ENCODE results near the gene ERN1.

Gene ERN1

DNA sequence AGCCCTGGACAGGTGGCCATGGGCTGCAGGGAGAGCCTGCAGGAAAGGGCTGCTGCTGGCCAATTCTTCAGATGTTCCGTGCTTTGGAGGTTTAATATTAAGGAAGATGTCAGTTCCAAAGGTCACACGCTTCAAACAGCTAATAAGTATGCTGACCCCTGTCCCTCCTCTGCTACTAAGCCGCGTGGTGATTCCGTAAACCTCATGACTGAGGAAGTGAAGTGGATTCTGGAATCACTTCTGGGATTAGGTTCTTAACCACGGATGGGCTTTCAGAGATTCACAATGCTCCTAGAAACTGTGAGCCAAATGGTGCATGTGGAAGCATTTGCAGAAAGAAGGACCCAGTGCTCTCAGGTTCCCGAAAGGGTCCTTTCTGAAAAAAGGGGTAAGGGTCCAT lies 28.5 kb upstream of the ERN1 start:
- H3K4me3 ChIP-seq (ENCODE audit: low read length in 2 of 2): no peak overlapping the region
- H3K79me1 ChIP-seq (ENCODE audit: low read depth, low read length): no peaks in the 10 kb centered on the region
- peaks cover 0 to 13% of the 10 kb centered on the region in 2 donors for H3K36me3 ChIP-seq (replicated peaks in 1 of 2; ENCODE audit: control insufficient read depth in 2 of 2, insufficient read depth in 2 of 2, low read length in 2 of 2)
- peaks cover 11 to 14% of the 10 kb centered on the region in 2 donors for H3K4me1 ChIP-seq (ENCODE audit: control insufficient read depth in 2 of 2, insufficient read depth in 1 of 2, low read depth in 1 of 2, low read length in 2 of 2)
- H3K18ac ChIP-seq (ENCODE audit: low read length): no peak overlapping the region
- no peak overlapping the region for H2AK5ac ChIP-seq (ENCODE audit: low read depth, low read length)
- no peak overlapping the region for H2BK12ac ChIP-seq (ENCODE audit: low read length)
- no CpG with 5 or more reads among the region's 7 CpGs for WGBS, 2 donors (ENCODE audit: extremely low coverage in 2 of 2, insufficient read length in 2 of 2, insufficient replicate concordance in 1 of 2)
- H4K8ac ChIP-seq (ENCODE audit: low read depth, low read length): no peak overlapping the region
- H2BK120ac ChIP-seq (ENCODE audit: low read depth, low read length): no peak overlapping the region
- H3K4ac ChIP-seq (ENCODE audit: low read length): no peak overlapping the region
- no peak overlapping the region for H3K9ac ChIP-seq (ENCODE audit: low read depth, low read length, poor library complexity)
- H2BK5ac ChIP-seq (ENCODE audit: low read length): no peak overlapping the region
- no peak overlapping the region for H3K23ac ChIP-seq (ENCODE audit: low read depth, low read length, poor library complexity)
- no peaks in the 10 kb centered on the region for H3K27me3 ChIP-seq (ENCODE audit: control insufficient read depth in 3 of 3, insufficient read depth in 3 of 3, low read depth in 1 of 3, low read length in 3 of 3)
- no peak overlapping the region for H3K4me2 ChIP-seq (ENCODE audit: insufficient read depth, low read length, poor library complexity, severe bottlenecking)
- no peak for DNase-seq (ENCODE audit: low spot score)
- no peak overlapping the region for H3K27ac ChIP-seq (replicated peaks; ENCODE audit: low read length)
- H3K9me3 ChIP-seq (replicated peaks in 1 of 2; ENCODE audit: control insufficient read depth in 2 of 2, insufficient read depth in 1 of 2, low read depth in 1 of 2, low read length in 2 of 2): no peaks in the 10 kb centered on the region
- H2BK15ac ChIP-seq (ENCODE audit: low read length): no peak overlapping the region
- no peak overlapping the region for H3K14ac ChIP-seq (ENCODE audit: low read length)
- no peak overlapping the region for H2AFZ ChIP-seq (ENCODE audit: low read length)
- no peak overlapping the region for H4K91ac ChIP-seq (ENCODE audit: low read depth, low read length, poor library complexity)

DNA sequence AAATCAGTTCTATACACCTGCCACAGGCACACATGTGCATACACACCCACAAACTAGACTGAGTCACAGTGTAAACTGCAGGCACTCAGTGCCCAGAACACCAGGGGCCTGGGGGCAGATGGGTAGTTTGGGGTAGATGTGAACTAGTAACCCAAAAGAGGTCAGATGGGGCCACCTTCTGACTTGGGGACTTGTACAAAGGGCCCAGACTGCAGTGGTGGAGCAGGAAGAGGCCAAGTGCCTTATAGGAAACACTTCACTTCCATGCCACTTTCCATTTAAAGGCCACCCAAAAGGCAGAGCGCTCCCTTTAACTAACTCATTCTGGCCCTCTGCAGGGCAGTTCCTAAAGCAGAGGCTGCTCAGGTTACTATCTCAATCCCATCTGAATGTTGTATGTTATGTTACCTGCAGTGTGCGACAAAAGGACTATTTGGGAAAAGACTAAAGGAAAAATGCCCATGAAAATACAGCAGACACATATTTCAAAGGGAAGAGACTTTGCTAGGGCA lies 27.8 kb upstream of the ERN1 start:
- Histone ChIP-seq H2BK5ac (ENCODE audit: low read length) (no peak overlapping the region), H2BK15ac (ENCODE audit: low read length) (no peak overlapping the region), H3K4ac (ENCODE audit: low read length) (no peak overlapping the region), H3K23ac (ENCODE audit: low read depth, low read length, poor library complexity) (no peak overlapping the region), H3K9ac (ENCODE audit: low read depth, low read length, poor library complexity) (no peak overlapping the region), H3K36me3 (replicated peaks in 1 of 2; ENCODE audit: control insufficient read depth in 2 of 2, insufficient read depth in 2 of 2, low read length in 2 of 2) (peaks cover 0 to 19% of the 10 kb centered on the region in 2 donors), H3K18ac (ENCODE audit: low read length) (no peak overlapping the region), H4K91ac (ENCODE audit: low read depth, low read length, poor library complexity) (no peak overlapping the region), H4K8ac (ENCODE audit: low read depth, low read length) (no peak overlapping the region), H2AFZ (ENCODE audit: low read length) (no peak overlapping the region), H3K27me3 (ENCODE audit: control insufficient read depth in 3 of 3, insufficient read depth in 3 of 3, low read depth in 1 of 3, low read length in 3 of 3) (no peaks in the 10 kb centered on the region), H3K9me3 (replicated peaks in 1 of 2; ENCODE audit: control insufficient read depth in 2 of 2, insufficient read depth in 1 of 2, low read depth in 1 of 2, low read length in 2 of 2) (no peaks in the 10 kb centered on the region), H3K4me1 (ENCODE audit: control insufficient read depth in 2 of 2, insufficient read depth in 1 of 2, low read depth in 1 of 2, low read length in 2 of 2) (peaks cover 11 to 14% of the 10 kb centered on the region in 2 donors), H2BK120ac (ENCODE audit: low read depth, low read length) (no peak overlapping the region), H2AK5ac (ENCODE audit: low read depth, low read length) (no peak overlapping the region), H3K79me1 (ENCODE audit: low read depth, low read length) (no peaks in the 10 kb centered on the region), H3K14ac (ENCODE audit: low read length) (no peak overlapping the region), H3K4me3 (ENCODE audit: low read length in 2 of 2) (no peak overlapping the region), H3K27ac (replicated peaks; ENCODE audit: low read length) (no peak overlapping the region), H2BK12ac (ENCODE audit: low read length) (no peak overlapping the region), H3K4me2 (ENCODE audit: insufficient read depth, low read length, poor library complexity, severe bottlenecking) (no peak overlapping the region)
- DNase-seq (ENCODE audit: low spot score): no peak
- WGBS, 2 donors (ENCODE audit: extremely low coverage in 2 of 2, insufficient read length in 2 of 2, insufficient replicate concordance in 1 of 2): no CpG with 5 or more reads among the region's 2 CpGs

GRCh38 chr17:64156670-64157069 lies 26.7 kb upstream of the ERN1 start:
- Histone ChIP-seq H3K9ac (ENCODE audit: low read depth, low read length, poor library complexity) (no peak overlapping the region), H4K91ac (ENCODE audit: low read depth, low read length, poor library complexity) (no peak overlapping the region), H4K8ac (ENCODE audit: low read depth, low read length) (no peak overlapping the region), H3K27me3 (ENCODE audit: control insufficient read depth in 3 of 3, insufficient read depth in 3 of 3, low read depth in 1 of 3, low read length in 3 of 3) (no peaks in the 10 kb centered on the region), H2BK15ac (ENCODE audit: low read length) (no peak overlapping the region), H2BK120ac (ENCODE audit: low read depth, low read length) (no peak overlapping the region), H3K27ac (replicated peaks; ENCODE audit: low read length) (no peak overlapping the region), H3K4me2 (ENCODE audit: insufficient read depth, low read length, poor library complexity, severe bottlenecking) (no peak overlapping the region), H2AFZ (ENCODE audit: low read length) (no peak overlapping the region), H3K79me1 (ENCODE audit: low read depth, low read length) (no peaks in the 10 kb centered on the region), H2BK12ac (ENCODE audit: low read length) (no peak overlapping the region), H3K36me3 (replicated peaks in 1 of 2; ENCODE audit: control insufficient read depth in 2 of 2, insufficient read depth in 2 of 2, low read length in 2 of 2) (peaks cover 0 to 29% of the 10 kb centered on the region in 2 donors), H3K4me3 (ENCODE audit: low read length in 2 of 2) (no peak overlapping the region), H3K18ac (ENCODE audit: low read length) (no peak overlapping the region), H2BK5ac (ENCODE audit: low read length) (no peak overlapping the region), H3K4ac (ENCODE audit: low read length) (no peak overlapping the region), H3K23ac (ENCODE audit: low read depth, low read length, poor library complexity) (no peak overlapping the region), H3K9me3 (replicated peaks in 1 of 2; ENCODE audit: control insufficient read depth in 2 of 2, insufficient read depth in 1 of 2, low read depth in 1 of 2, low read length in 2 of 2) (no peaks in the 10 kb centered on the region), H3K14ac (ENCODE audit: low read length) (no peak overlapping the region), H3K4me1 (ENCODE audit: control insufficient read depth in 2 of 2, insufficient read depth in 1 of 2, low read depth in 1 of 2, low read length in 2 of 2) (peaks cover 11 to 14% of the 10 kb centered on the region in 2 donors), H2AK5ac (ENCODE audit: low read depth, low read length) (no peak overlapping the region)
- DNase-seq (ENCODE audit: low spot score): no peak
- no CpG with 5 or more reads among the region's 2 CpGs for WGBS, 2 donors (ENCODE audit: extremely low coverage in 2 of 2, insufficient read length in 2 of 2, insufficient replicate concordance in 1 of 2)

GRCh38 chr17:64155751-64156544 lies 26.0 kb upstream of the ERN1 start:
- H2BK120ac ChIP-seq (ENCODE audit: low read depth, low read length): no peak overlapping the region
- H3K14ac ChIP-seq (ENCODE audit: low read length): no peak overlapping the region
- H2AFZ ChIP-seq (ENCODE audit: low read length): peak overlapping the region; percentile 58
- H3K27ac ChIP-seq (replicated peaks; ENCODE audit: low read length): no peak overlapping the region
- peaks cover 0 to 36% of the 10 kb centered on the region in 2 donors for H3K36me3 ChIP-seq (replicated peaks in 1 of 2; ENCODE audit: control insufficient read depth in 2 of 2, insufficient read depth in 2 of 2, low read length in 2 of 2)
- H3K79me1 ChIP-seq (ENCODE audit: low read depth, low read length): no peaks in the 10 kb centered on the region
- H3K23ac ChIP-seq (ENCODE audit: low read depth, low read length, poor library complexity): no peak overlapping the region
- no CpG with 5 or more reads among the region's 11 CpGs for WGBS, 2 donors (ENCODE audit: extremely low coverage in 2 of 2, insufficient read length in 2 of 2, insufficient replicate concordance in 1 of 2)
- no peak overlapping the region for H3K9ac ChIP-seq (ENCODE audit: low read depth, low read length, poor library complexity)
- no peak overlapping the region for H3K4me2 ChIP-seq (ENCODE audit: insufficient read depth, low read length, poor library complexity, severe bottlenecking)
- H3K18ac ChIP-seq (ENCODE audit: low read length): peak overlapping the region; percentile 87
- no peak overlapping the region for H2BK12ac ChIP-seq (ENCODE audit: low read length)
- H3K27me3 ChIP-seq (ENCODE audit: control insufficient read depth in 3 of 3, insufficient read depth in 3 of 3, low read depth in 1 of 3, low read length in 3 of 3): no peaks in the 10 kb centered on the region
- no peak overlapping the region for H4K91ac ChIP-seq (ENCODE audit: low read depth, low read length, poor library complexity)
- H2BK5ac ChIP-seq (ENCODE audit: low read length): no peak overlapping the region
- H3K4me3 ChIP-seq (ENCODE audit: low read length in 2 of 2): no peak overlapping the region
- DNase-seq (ENCODE audit: low spot score): no peak
- no peak overlapping the region for H2AK5ac ChIP-seq (ENCODE audit: low read depth, low read length)
- H3K9me3 ChIP-seq (replicated peaks in 1 of 2; ENCODE audit: control insufficient read depth in 2 of 2, insufficient read depth in 1 of 2, low read depth in 1 of 2, low read length in 2 of 2): no peaks in the 10 kb centered on the region
- H3K4ac ChIP-seq (ENCODE audit: low read length): no peak overlapping the region
- no peak overlapping the region for H4K8ac ChIP-seq (ENCODE audit: low read depth, low read length)
- H2BK15ac ChIP-seq (ENCODE audit: low read length): no peak overlapping the region
- peaks cover 11 to 14% of the 10 kb centered on the region in 2 donors for H3K4me1 ChIP-seq (ENCODE audit: control insufficient read depth in 2 of 2, insufficient read depth in 1 of 2, low read depth in 1 of 2, low read length in 2 of 2)
